AG08396 (cell line): ENCODE data around the gene PIMREG.
"Not testable (repeated sequence)": the region's sequence is repeated elsewhere in the genome, so short reads cannot be mapped to it uniquely, and the experiment has no call there.

ENCODE experiments used
- DNase-seq: peaks from one replicate; pipeline ENCODE4 v3.0.0; 2012; ENCODE audit warnings: low spot score, mixed read lengths

PIMREG gene

GRCh38 chr17:6478486-6478885 is 34.2 kb downstream of the PIMREG start:
- no peak for DNase-seq

GRCh38 chr17:6479622-6480302 is 35.5 kb downstream of the PIMREG start:
- no peak for DNase-seq

GRCh38 chr17:6480303-6480675 is 36.0 kb downstream of the PIMREG start:
- no peak for DNase-seq

- no peak for DNase-seq
These were observed 37.8 kb downstream of the PIMREG start for GRCh38 chr17:6482105-6482455.

- DNase-seq, result not testable (repeated sequence)
These were observed 38.5 kb downstream of the PIMREG start for GRCh38 chr17:6482796-6483195.

GRCh38 chr17:6483507-6483906 is 39.3 kb downstream of the PIMREG start:
- no peak for DNase-seq

GRCh38 chr17:6485646-6486412 is 41.6 kb downstream of the PIMREG start:
- DNase-seq, result no peak

GRCh38 chr17:6487251-6488007 is 43.2 kb downstream of the PIMREG start:
- DNase-seq, result no peak

GRCh38 chr17:6488008-6488539 is 43.8 kb downstream of the PIMREG start:
- no peak for DNase-seq

- no peak for DNase-seq
These were observed 44.8 kb downstream of the PIMREG start for GRCh38 chr17:6489016-6489550.

- no peak for DNase-seq
These were observed 46.9 kb downstream of the PIMREG start for GRCh38 chr17:6491071-6491700.

GRCh38 chr17:6492892-6493674 is 48.8 kb downstream of the PIMREG start:
- no peak for DNase-seq

GRCh38 chr17:6494239-6494941 is 50.1 kb downstream of the PIMREG start:
- DNase-seq, result no peak

GRCh38 chr17:6495450-6496115 is 51.3 kb downstream of the PIMREG start:
- DNase-seq, result no peak

- DNase-seq, result no peak
These were observed 51.8 kb downstream of the PIMREG start for GRCh38 chr17:6496116-6496481.

GRCh38 chr17:6496640-6497441 is 52.6 kb downstream of the PIMREG start:
- no peak for DNase-seq

GRCh38 chr17:6497496-6498221 is 53.4 kb downstream of the PIMREG start:
- no peak for DNase-seq

GRCh38 chr17:6498356-6498755 is 54.1 kb downstream of the PIMREG start:
- no peak for DNase-seq
